Ishikawa (cell line): Measurements from ENCODE around the gene DUXB.

ENCODE experiments used
- CEBPB ChIP-seq: IDR thresholded peaks from 2 replicates; pipeline ENCODE4 v1.6.1; 2012
- CREB1 ChIP-seq: IDR thresholded peaks from 2 replicates; pipeline ENCODE4 v1.6.1; 2012; ENCODE audit warnings: low read depth
- EGR1 ChIP-seq: IDR thresholded peaks from 2 replicates; pipeline ENCODE4 v1.6.1; 2012
- EP300 ChIP-seq: IDR thresholded peaks from 2 replicates; pipeline ENCODE4 v1.6.1; 2012; ENCODE audit warnings: borderline replicate concordance
- FOXM1 ChIP-seq: IDR thresholded peaks from 2 replicates; pipeline ENCODE4 v1.6.1; 2012; ENCODE audit warnings: low read depth, borderline replicate concordance
- MAX ChIP-seq: IDR thresholded peaks from 2 replicates; pipeline ENCODE4 v1.6.1; 2012
- NFIC ChIP-seq: IDR thresholded peaks from 2 replicates; pipeline ENCODE4 v1.6.1; 2012
- RAD21 ChIP-seq: IDR thresholded peaks from 2 replicates; pipeline ENCODE4 v1.6.1; 2012; ENCODE audit warnings: low read depth
- REST ChIP-seq: IDR thresholded peaks from 2 replicates; pipeline ENCODE4 v1.6.1; 2012; ENCODE audit warnings: low read depth, mild to moderate bottlenecking
- TAF1 ChIP-seq: IDR thresholded peaks from 2 replicates; pipeline ENCODE4 v1.6.1; 2012; ENCODE audit warnings: low read depth, mild to moderate bottlenecking
- TCF12 ChIP-seq: IDR thresholded peaks from 2 replicates; pipeline ENCODE4 v1.6.1; 2012; ENCODE audit warnings: low read depth
- TEAD4 ChIP-seq: IDR thresholded peaks from 2 replicates; pipeline ENCODE4 v1.6.1; 2012
- YY1 ChIP-seq: IDR thresholded peaks from 2 replicates; pipeline ENCODE4 v1.6.1; 2012; ENCODE audit warnings: low read depth
- ZBTB7A ChIP-seq: IDR thresholded peaks from 2 replicates; pipeline ENCODE4 v1.6.1; 2012; ENCODE audit warnings: low read depth
- TF ChIP-seq, protein P1 (sequence below): IDR thresholded peaks from 2 replicates; pipeline ENCODE4 v1.6.1; 2012

DUXB gene

DNA sequence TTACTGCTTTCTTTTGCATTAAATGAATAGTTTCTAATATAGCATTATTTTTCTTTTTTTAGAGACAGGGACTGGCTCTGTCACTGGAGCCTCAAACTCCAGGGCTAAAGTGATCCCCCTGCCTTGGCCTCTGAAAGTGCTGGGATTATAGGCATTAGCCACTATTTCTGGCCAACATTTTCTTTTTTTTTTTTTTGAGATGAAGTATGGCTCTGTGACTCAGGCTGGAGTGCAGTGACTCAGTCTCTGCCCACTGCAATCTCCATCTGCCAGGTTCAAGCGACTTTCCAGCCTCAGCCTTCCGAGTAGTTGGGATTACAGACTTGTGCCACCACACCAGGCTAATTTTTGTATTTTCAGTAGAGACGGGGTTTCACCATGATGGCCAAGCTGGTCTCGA is 2.0 kb upstream of the DUXB start:
- TF ChIP-seq, protein P1, sequence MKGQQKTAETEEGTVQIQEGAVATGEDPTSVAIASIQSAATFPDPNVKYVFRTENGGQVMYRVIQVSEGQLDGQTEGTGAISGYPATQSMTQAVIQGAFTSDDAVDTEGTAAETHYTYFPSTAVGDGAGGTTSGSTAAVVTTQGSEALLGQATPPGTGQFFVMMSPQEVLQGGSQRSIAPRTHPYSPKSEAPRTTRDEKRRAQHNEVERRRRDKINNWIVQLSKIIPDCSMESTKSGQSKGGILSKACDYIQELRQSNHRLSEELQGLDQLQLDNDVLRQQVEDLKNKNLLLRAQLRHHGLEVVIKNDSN: no peak

GRCh38 chr16:75702242-75702641 is 981 bp upstream of the DUXB start:
- TF ChIP-seq EP300 (no peak), TEAD4 (no peak), RAD21 (no peak), MAX (no peak), TCF12 (no peak), ZBTB7A (no peak), YY1 (no peak), CEBPB (no peak), REST (no peak), EGR1 (no peak), NFIC (no peak), CREB1 (no peak), FOXM1 (no peak), TAF1 (no peak)
- TF ChIP-seq, protein P1: no peak

DNA sequence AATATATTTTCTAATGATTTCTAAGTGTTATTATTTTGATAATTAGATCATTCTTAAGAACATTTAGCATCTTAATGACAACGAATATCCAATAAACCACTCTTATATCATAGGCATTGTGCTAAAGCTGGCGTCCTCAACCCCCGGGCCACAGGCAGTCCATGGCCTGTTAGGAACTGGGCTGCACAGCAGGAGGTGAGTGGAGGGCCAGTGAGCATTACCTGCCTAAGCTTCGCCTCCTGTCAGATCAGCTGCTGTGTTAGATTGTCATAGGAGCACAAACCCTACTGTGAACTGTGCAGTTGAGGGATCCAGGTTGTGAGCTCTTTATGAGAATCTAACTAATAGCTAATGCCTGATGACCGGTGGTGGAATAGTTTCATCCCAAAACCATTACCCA is 3.7 kb downstream of the DUXB start:
- no peak for TF ChIP-seq ZBTB7A
- no peak for TF ChIP-seq TEAD4
- no peak for TF ChIP-seq REST
- TF ChIP-seq MAX: no peak
- TF ChIP-seq, protein P1: no peak
- TF ChIP-seq TAF1: no peak
- TF ChIP-seq YY1: no peak
- TF ChIP-seq EGR1: no peak
- TF ChIP-seq FOXM1: no peak
- TF ChIP-seq CREB1: no peak
- TF ChIP-seq CEBPB: no peak
- no peak for TF ChIP-seq EP300

DNA sequence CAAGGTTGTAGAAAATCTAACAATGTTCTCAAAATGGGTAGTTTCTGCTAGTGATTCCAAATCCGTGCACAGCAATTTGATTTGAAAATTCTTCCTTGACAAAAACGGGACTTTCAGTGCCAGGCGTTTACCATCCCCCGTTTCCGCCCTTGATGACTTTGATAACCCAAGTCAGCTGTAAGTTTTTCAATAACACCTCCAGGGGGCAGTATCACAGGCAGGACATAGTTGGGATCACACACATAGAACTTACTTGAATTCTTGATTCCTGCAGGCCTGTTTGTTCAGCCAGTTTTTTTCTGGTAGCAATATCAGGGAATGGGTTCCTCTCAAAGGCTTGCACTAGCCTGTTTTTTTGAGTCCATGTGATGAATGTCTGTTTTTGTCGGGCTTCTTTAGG is 5.6 kb downstream of the DUXB start:
- TF ChIP-seq MAX: no peak

- TF ChIP-seq REST (no peak), EGR1 (no peak), CEBPB (no peak), TEAD4 (no peak), RAD21 (no peak), EP300 (no peak), FOXM1 (no peak), NFIC (no peak), TAF1 (no peak), ZBTB7A (no peak), TCF12 (no peak), MAX (no peak), YY1 (no peak)
- TF ChIP-seq, protein P1: no peak
Observed at GRCh38 chr16:75687361-75687760, 13.9 kb downstream of the DUXB start.
